SKM-1 (cell line): ENCODE measurements around the gene PTPRM.

Experiments
- DNase-seq: peaks from one replicate; lab custom pipeline; 2025; ENCODE audit not compliant: unreplicated experiment; lab: John Stamatoyannopoulos, UW

The PTPRM gene

DNA sequence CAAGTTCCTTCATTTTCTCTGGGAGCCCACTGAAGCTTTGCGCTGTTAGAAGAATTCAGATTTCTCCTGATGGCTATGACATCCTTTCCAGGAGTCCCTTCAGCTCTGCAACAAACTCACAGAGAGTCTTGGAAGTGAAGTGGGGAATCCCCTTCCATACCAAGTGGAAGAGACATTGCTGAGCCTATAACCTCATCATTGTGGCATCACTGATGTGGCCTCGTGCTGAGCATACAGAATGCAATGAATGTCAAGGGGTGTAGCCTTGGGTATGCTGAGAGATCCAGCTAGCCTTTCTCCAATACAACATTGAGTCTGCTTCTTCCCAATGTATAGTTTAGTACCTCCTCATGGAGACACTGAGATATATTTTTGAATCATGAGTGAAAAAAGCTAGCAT is 731.1 kb downstream of the PTPRM start:
- no peak for DNase-seq

DNA sequence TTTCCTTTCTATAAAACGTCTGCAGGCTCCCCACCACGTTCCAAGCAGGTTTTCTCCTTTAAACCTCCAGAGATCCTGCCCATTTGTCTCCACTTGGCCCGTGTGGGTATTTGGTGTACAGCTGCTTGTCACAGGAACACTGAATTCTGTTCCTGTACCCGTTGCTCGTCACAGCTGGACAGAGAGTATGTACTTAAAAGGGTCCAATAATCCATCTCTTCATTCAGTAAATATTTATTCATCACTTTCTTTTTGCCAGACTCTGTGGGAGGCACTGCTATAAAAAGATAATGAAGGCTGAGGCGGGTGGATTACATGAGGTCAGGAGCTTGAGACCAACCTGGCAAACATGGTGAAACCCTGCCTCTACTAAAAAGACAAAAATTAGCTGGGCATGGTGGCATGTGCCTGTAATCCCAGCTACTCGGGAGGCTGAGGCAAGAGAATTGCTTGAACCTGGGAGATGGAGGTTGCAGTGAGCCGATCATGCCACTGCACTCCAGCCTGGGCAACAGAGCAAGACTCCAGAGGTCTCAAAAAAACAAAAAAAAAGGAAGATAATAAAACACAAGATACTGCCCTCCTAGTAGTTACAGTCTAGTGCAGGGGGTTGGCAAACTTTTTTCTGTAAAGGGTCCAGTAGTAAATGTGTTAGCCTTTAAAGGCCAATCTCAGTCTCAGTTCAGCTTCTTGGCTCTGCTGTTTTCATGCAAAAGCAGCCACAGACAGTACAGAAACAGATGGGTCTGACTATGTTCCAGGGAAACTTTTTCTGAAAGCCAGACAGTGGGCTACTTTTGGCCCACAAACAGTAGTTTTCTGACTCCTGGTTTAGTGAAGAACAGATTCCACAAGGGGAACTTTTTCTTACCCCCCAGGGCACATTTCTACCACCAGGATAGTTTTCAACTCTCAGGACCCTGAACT is 732.2 kb downstream of the PTPRM start:
- DNase-seq, result no peak

- no peak for DNase-seq
These were observed 733.8 kb downstream of the PTPRM start for GRCh38 chr18:8300751-8301410.

DNA sequence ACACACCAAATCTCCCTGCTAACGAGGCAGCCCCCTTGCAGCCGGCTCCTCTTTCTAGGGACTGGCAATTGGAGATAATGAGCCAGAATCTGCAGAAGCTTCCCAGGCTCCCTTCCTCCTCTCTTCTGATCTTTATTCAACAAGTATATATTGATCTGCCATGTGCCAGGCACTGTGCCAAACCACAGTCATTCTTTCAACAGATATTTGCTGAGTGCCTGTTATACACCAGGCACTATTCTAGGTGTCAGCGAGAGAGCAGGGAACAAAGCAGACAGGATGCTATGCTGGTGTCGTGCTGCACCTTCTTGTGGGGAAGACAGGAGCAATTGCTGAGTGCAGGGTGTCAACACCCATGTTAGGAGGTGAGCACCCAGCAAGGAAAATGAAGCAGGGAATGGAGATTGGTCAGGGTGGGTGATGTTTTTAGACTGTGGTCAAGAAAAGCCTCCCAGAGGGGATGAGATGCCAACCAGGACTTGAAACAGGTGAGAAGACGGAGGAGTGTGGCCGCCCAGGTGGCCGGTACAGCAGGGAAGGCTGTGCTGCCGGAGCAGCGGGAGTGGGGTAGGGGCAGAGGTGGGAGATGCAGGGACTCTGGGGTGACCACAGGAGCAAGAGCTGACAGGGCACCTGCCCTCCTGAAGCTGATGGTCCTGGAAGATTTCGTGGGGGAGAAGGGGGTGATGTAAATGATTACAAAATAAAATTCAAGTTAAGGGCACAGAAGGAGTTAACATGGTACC is 734.5 kb downstream of the PTPRM start:
- DNase-seq, result no peak

DNA sequence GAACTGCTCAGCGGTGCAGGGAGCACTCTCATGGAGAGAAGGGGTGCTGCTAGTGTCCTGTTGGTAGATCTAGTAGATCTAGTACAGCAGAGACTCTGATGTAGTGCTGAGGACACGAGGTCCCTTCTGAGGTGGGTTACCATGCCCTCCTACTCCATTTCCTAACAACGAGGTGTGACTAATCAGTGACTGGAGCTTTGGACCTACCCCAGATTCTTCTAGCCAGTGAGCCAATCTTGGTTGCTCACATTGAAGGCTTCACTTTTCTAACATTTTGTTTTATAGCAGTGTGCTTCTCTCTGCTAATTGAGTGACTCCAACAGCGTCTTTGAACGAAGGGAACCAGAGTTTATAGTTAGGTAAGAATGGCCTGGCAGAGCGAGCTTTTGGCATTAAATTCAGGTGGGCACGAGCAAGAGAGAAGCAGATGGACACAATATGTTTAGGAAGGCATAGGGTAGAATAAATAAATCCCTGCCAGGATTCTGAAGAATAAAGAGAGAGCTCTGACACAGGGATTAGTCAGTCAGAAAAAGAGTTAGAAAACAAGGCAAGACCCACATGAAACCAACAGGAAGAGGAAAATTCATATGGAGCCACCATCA is 736.1 kb downstream of the PTPRM start:
- no peak for DNase-seq

GRCh38 chr18:8307960-8308359 is 740.8 kb downstream of the PTPRM start:
- no peak for DNase-seq

- DNase-seq, result no peak
These were observed 745.9 kb downstream of the PTPRM start for GRCh38 chr18:8313043-8313442.

GRCh38 chr18:8314124-8314523 is 747.0 kb downstream of the PTPRM start:
- DNase-seq, result no peak

DNA sequence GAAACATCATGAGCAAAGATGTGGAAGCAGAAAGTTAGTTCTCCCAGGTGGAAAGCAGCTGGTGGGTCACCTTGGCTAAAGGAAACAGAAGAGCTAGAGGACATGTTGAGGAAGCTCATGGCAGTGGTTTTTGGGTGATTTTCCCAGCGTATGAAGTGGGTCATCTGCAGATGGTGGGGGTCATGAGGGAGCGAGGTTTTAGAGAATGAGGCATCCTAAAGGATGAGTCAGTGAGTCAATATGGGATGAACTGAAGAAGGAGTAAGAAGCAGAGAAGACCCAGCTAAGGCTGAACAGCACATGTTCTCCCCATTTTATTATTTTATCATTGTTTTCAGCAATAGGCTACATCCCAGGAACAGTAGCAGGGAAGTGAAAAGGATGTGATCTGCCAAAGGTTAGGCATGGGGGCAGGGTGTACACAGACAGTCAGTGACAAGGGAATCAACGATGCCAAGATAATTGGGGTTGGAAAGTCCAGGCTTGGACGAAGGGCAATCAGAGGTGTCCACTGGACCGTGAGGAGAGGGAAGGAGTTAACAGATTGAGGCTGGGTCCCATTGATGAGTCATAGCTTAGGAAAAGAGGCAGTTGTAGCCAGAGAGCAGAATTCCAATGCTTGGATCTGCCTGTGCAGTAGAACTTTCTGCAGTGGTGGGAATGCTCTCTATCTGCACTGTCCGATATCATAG is 752.8 kb downstream of the PTPRM start:
- DNase-seq, result no peak

DNA sequence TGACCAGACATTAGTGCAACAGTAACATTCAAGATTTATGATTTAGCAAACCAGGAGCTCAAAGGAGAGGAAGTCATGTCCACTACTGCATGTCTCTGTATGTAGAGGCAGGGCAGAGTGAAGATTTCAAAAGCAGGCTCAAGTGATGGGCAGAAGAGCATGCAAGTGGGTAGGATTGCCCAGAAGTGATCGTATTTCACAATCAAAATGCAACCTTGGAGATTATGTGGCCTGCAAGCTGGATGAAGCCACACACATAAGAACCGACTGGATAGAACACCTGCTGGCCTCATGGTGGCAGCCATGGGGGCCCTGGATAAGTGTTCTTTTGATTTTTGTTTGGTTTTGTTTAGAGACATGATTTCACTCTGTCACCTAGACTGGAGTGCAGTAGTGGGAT is 755.4 kb downstream of the PTPRM start:
- DNase-seq, result no peak

- no peak for DNase-seq
These were observed 757.4 kb downstream of the PTPRM start for GRCh38 chr18:8324343-8325065.

- no peak for DNase-seq
These were observed 759.8 kb downstream of the PTPRM start for GRCh38 chr18:8326763-8327394.

- no peak for DNase-seq
These were observed 761.0 kb downstream of the PTPRM start for GRCh38 chr18:8328126-8328525.

DNA sequence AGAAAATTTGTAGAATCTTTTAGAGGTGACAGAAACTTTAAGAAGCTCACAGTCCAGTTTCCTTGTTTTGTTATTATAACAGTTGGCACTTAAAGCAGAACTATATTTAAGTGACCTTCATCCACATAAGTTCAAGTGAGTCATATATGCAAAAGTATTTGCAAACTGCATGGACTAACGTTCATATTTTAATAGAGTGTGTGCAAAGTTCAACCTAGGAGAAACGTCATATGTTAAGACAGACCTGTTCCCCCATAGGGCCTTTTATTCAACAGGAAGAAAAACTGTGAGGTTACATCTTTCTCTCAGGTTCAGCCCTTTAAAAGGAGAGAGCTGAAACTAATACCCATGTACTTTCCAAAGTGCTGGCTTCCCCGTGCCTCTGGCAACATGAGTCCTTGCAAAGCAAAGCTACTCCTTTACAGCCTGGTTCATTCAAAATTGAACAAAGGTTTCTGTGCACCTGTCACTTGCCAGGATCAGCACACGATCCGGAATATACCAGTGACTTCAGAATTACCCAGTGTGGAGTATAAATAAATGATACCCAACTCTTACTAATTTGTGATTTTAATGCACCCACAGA is 762.2 kb downstream of the PTPRM start:
- DNase-seq, result no peak

DNA sequence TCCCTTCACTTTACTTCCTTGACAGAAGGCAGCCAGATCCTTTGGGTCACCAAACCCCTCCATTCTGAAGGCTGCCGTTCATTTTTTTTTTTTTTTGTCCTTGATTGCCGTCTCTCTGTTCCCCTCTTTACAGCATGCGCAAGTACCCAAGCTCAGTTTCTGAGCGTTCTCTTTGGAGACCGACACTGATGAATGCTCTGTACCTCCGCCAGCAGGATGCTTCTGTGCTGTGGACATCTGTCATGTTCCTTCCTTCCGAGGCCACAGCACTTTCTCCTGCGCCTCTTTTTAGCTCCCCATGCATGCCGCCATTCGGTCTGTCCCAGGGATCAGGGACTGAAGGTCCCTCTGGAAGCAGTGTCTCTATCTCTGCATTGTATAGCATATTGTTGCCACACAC is 763.5 kb downstream of the PTPRM start:
- DNase-seq, result no peak

DNA sequence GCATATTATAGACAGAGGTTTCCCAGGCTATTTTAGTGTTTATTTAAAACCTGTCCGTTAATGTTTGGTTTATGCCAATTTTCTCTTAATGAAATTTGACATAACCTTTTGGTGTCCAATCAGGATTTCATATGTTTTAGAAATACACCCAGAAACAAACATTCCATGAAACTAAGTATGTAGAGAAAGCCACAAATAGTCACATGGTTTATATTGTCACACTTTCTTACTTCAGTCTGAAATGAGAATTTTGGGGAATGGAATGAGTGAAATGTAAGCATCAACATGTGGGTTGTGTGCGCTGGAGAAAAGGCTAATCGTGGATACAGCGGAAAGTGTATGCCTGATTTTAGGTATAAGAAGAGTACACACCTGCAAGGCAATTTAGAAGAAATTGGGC is 765.2 kb downstream of the PTPRM start:
- DNase-seq, result no peak

DNA sequence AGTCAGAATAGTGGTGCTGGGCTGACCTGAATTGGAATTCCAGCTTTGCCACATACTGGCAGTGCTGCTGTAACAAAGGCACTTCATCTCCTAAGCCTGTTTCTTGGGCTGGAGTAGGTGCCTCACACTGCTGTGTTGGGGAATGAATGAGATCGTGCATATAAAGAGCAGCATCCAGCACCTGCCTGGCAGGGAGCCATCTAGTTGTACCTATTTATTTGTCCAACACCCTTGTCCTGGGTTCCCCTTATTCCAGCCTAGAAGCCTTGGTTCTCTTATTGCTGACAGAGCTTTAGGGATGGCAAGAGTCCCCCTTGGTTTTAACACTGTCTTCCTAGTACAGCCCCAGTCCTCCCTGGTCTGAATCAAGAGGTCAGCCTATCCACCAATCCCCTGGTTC is 766.8 kb downstream of the PTPRM start:
- no peak for DNase-seq

- DNase-seq, result no peak
These were observed 770.1 kb downstream of the PTPRM start for GRCh38 chr18:8337211-8337610.

GRCh38 chr18:8339210-8339609 is 772.1 kb downstream of the PTPRM start:
- no peak for DNase-seq
